ENCODE results near the gene CAPN13. TPM values are rescaled to one million over a fixed set of nuclear protein-coding genes. Genes with fewer than 3 reads are reported as not detected.

Gene CAPN13
- total RNA-seq, 1 donor from 2014 or later, result not detected

- Histone ChIP-seq H3K4me2 (no peak overlapping the region), H3K4me1 (peaks cover 4% of the 10 kb centered on the region), H2AFZ (replicated peaks) (peak overlapping the region; percentile 60), H3K27me3 (no peaks in the 10 kb centered on the region), H3K4me3 (no peak overlapping the region), H3K9ac (no peak overlapping the region), H4K20me1 (ENCODE audit: low read depth) (no peaks in the 10 kb centered on the region), H3K9me3 (ENCODE audit: low read depth) (no peaks in the 10 kb centered on the region), H3K79me2 (ENCODE audit: low read depth) (no peaks in the 10 kb centered on the region), H3K27ac (no peak overlapping the region), H3F3A (ENCODE audit: low read depth) (no peaks in the 10 kb centered on the region), H3K36me3 (no peaks in the 10 kb centered on the region)
- Mint-ChIP-seq H3K27ac (no peak overlapping the region), H3K36me3 (peaks cover 2% of the 10 kb centered on the region), H3K4me3 (no peak overlapping the region), H3K9me3 (peaks cover 11% of the 10 kb centered on the region), H3K27me3 (ENCODE audit: insufficient read depth, low read depth) (peaks cover 8% of the 10 kb centered on the region), H3K4me1 (no peaks in the 10 kb centered on the region)
- DNase-seq (ENCODE audit: low spot score), result no peak
- no peak for TF ChIP-seq EZH2 (IDR thresholded peaks at IDR 0.05)
- no peak for TF ChIP-seq CTCF (IDR thresholded peaks at IDR 0.05)
- TF ChIP-seq EZH2phosphoT487 (IDR thresholded peaks at IDR 0.05), result no peak
Measured at GRCh38 chr2:30823452-30823851, 16.2 kb upstream of the CAPN13 start.

GRCh38 chr2:30821960-30822359 is 14.7 kb upstream of the CAPN13 start:
- H3K27me3 ChIP-seq, result no peaks in the 10 kb centered on the region
- no peak overlapping the region for H3K9ac ChIP-seq
- TF ChIP-seq CTCF (IDR thresholded peaks at IDR 0.05) (no peak), EZH2phosphoT487 (IDR thresholded peaks at IDR 0.05) (no peak), EZH2 (IDR thresholded peaks at IDR 0.05) (no peak)
- H3K36me3 ChIP-seq, result no peaks in the 10 kb centered on the region
- no peak for DNase-seq (ENCODE audit: low spot score)
- Mint-ChIP-seq H3K36me3 (peaks cover 1% of the 10 kb centered on the region), H3K4me1 (no peaks in the 10 kb centered on the region), H3K27me3 (ENCODE audit: insufficient read depth, low read depth) (peaks cover 7% of the 10 kb centered on the region), H3K9me3 (peaks cover 5% of the 10 kb centered on the region), H3K27ac (no peak overlapping the region), H3K4me3 (no peak overlapping the region)
- no peak overlapping the region for H2AFZ ChIP-seq (replicated peaks)
- no peaks in the 10 kb centered on the region for H3K9me3 ChIP-seq (ENCODE audit: low read depth)
- no peaks in the 10 kb centered on the region for H4K20me1 ChIP-seq (ENCODE audit: low read depth)
- H3K4me3 ChIP-seq, result no peak overlapping the region
- no peak overlapping the region for H3K27ac ChIP-seq
- no peaks in the 10 kb centered on the region for H3K79me2 ChIP-seq (ENCODE audit: low read depth)
- H3F3A ChIP-seq (ENCODE audit: low read depth), result no peaks in the 10 kb centered on the region
- no peak overlapping the region for H3K4me2 ChIP-seq
- peaks cover 4% of the 10 kb centered on the region for H3K4me1 ChIP-seq

GRCh38 chr2:30820381-30821055 is 13.3 kb upstream of the CAPN13 start:
- Histone ChIP-seq H3K79me2 (ENCODE audit: low read depth) (no peaks in the 10 kb centered on the region), H3K4me3 (no peak overlapping the region), H3K4me1 (peaks cover 4% of the 10 kb centered on the region), H3K36me3 (no peaks in the 10 kb centered on the region), H2AFZ (replicated peaks) (peak overlapping the region; percentile 28), H4K20me1 (ENCODE audit: low read depth) (no peaks in the 10 kb centered on the region), H3K4me2 (no peak overlapping the region), H3K9ac (no peak overlapping the region), H3K27ac (no peak overlapping the region), H3K9me3 (ENCODE audit: low read depth) (no peaks in the 10 kb centered on the region), H3F3A (ENCODE audit: low read depth) (no peaks in the 10 kb centered on the region), H3K27me3 (no peaks in the 10 kb centered on the region)
- H3K9me3 Mint-ChIP-seq, result peaks cover 3% of the 10 kb centered on the region
- H3K4me1 Mint-ChIP-seq, result no peaks in the 10 kb centered on the region
- TF ChIP-seq EZH2phosphoT487 (IDR thresholded peaks at IDR 0.05), result no peak
- no peak for TF ChIP-seq EZH2 (IDR thresholded peaks at IDR 0.05)
- TF ChIP-seq CTCF (IDR thresholded peaks at IDR 0.05), result no peak
- H3K36me3 Mint-ChIP-seq, result no peaks in the 10 kb centered on the region
- H3K27ac Mint-ChIP-seq, result no peak overlapping the region
- H3K4me3 Mint-ChIP-seq, result no peak overlapping the region
- no peak for DNase-seq (ENCODE audit: low spot score)
- H3K27me3 Mint-ChIP-seq (ENCODE audit: insufficient read depth, low read depth), result peaks cover 7% of the 10 kb centered on the region
